Sigmoid colon (tissue), 4 donors: ENCODE measurements around the gene PLXNA4.

Experiments used
- POLR2A ChIP-seq, 2 donors: fragments of 450-650 bp; IDR thresholded peaks; one replicate each; pipeline ENCODE4 v1.6.1; 2016; ENCODE audit warnings: antibody characterized with exemption in 2 of 2, mild to moderate bottlenecking in 2 of 2, moderate library complexity in 2 of 2
- POLR2AphosphoS5 ChIP-seq, 4 donors: sonication (generic); formaldehyde crosslinking; IDR thresholded peaks; one replicate each; pipeline ENCODE4 v1.6.1; 2017; ENCODE audit warnings: antibody characterized with exemption in 4 of 4
- TF ChIP-seq, protein P1 (sequence below), 4 experiments: fragments of 450-650 bp in 3 of 4; fragments of 200-600 bp in 1 of 4; IDR thresholded peaks; one replicate each; pipeline ENCODE4 v1.5.1; 2016 to 2019; ENCODE audit warnings: antibody characterized with exemption in 4 of 4, mild to moderate bottlenecking in 3 of 4, moderate library complexity in 2 of 4

- no peak for TF ChIP-seq POLR2AphosphoS5 (IDR thresholded peaks at IDR 0.05)
- TF ChIP-seq, protein P1, sequence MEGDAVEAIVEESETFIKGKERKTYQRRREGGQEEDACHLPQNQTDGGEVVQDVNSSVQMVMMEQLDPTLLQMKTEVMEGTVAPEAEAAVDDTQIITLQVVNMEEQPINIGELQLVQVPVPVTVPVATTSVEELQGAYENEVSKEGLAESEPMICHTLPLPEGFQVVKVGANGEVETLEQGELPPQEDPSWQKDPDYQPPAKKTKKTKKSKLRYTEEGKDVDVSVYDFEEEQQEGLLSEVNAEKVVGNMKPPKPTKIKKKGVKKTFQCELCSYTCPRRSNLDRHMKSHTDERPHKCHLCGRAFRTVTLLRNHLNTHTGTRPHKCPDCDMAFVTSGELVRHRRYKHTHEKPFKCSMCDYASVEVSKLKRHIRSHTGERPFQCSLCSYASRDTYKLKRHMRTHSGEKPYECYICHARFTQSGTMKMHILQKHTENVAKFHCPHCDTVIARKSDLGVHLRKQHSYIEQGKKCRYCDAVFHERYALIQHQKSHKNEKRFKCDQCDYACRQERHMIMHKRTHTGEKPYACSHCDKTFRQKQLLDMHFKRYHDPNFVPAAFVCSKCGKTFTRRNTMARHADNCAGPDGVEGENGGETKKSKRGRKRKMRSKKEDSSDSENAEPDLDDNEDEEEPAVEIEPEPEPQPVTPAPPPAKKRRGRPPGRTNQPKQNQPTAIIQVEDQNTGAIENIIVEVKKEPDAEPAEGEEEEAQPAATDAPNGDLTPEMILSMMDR (IDR thresholded peaks at IDR 0.05): no peak
- TF ChIP-seq POLR2A (IDR thresholded peaks at IDR 0.05): no peak
Measured at GRCh38 chr7:132211971-132212370, 364.3 kb downstream of the PLXNA4 start.
